ENCODE data around the gene PHACTR4.
"Not testable (repeated sequence)": the region's sequence is repeated elsewhere in the genome, so short reads cannot be mapped to it uniquely, and the experiment has no call there.

PHACTR4 gene

DNA sequence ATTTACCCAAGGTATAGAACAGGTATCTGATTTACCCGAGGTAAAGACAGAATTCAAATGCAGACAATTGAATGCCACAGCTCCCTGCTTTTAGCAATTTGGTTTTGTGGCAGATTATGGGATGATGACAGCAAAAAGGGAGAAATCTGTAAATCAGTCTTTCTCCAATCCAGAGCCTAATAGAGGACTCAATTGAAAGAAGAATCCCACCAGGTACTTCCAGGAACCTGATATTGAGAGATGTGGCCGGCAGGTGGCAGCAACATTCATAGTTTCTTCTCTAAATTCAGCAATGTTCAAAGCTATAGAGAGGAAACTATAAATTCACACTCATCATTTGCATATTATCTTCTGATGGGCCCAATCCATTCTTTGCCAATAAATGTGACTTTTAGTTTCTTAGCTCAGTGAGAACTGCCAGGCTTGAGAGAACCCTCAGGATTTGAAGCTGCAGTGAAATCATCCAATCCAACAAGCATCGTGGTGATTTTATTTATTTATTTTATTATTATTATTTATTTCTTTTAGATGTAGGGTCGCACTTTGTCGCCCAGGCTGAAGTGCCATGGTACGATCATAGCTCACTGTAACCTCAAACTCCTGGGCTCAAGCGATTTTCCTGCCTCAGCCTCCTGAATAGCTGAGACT, 9.8 kb upstream of the PHACTR4 start:
- H4K20me1 ChIP-seq (ENCODE audit: insufficient read depth, low read length), result no peaks in the 10 kb centered on the region
- H3K27ac ChIP-seq (ENCODE audit: low read length), result no peak overlapping the region
- no peak overlapping the region for H2AFZ ChIP-seq (ENCODE audit: low read depth, low read length)
- TF ChIP-seq, protein P1, sequence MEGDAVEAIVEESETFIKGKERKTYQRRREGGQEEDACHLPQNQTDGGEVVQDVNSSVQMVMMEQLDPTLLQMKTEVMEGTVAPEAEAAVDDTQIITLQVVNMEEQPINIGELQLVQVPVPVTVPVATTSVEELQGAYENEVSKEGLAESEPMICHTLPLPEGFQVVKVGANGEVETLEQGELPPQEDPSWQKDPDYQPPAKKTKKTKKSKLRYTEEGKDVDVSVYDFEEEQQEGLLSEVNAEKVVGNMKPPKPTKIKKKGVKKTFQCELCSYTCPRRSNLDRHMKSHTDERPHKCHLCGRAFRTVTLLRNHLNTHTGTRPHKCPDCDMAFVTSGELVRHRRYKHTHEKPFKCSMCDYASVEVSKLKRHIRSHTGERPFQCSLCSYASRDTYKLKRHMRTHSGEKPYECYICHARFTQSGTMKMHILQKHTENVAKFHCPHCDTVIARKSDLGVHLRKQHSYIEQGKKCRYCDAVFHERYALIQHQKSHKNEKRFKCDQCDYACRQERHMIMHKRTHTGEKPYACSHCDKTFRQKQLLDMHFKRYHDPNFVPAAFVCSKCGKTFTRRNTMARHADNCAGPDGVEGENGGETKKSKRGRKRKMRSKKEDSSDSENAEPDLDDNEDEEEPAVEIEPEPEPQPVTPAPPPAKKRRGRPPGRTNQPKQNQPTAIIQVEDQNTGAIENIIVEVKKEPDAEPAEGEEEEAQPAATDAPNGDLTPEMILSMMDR (IDR thresholded peaks at IDR 0.05; ENCODE audit: low read depth, low read length), result peak; percentile 60
- no peak for TF ChIP-seq EZH2phosphoT487 (IDR thresholded peaks at IDR 0.05; ENCODE audit: low read depth)
- H3K79me2 ChIP-seq (ENCODE audit: low read length), result no peaks in the 10 kb centered on the region
- H3K9ac ChIP-seq (ENCODE audit: low read length), result no peak overlapping the region
- no peak overlapping the region for H3K4me2 ChIP-seq (ENCODE audit: low read length)
- no peaks in the 10 kb centered on the region for H3K4me1 ChIP-seq (ENCODE audit: low read length)
- no peaks in the 10 kb centered on the region for H3K36me3 ChIP-seq (replicated peaks; ENCODE audit: low read depth, low read length)
- no peaks in the 10 kb centered on the region for H3K9me3 ChIP-seq (ENCODE audit: insufficient read depth, low read length)
- no peak overlapping the region for H3K4me3 ChIP-seq (ENCODE audit: low read length)
- H3K27me3 ChIP-seq (ENCODE audit: low read depth, low read length), result no peaks in the 10 kb centered on the region

DNA sequence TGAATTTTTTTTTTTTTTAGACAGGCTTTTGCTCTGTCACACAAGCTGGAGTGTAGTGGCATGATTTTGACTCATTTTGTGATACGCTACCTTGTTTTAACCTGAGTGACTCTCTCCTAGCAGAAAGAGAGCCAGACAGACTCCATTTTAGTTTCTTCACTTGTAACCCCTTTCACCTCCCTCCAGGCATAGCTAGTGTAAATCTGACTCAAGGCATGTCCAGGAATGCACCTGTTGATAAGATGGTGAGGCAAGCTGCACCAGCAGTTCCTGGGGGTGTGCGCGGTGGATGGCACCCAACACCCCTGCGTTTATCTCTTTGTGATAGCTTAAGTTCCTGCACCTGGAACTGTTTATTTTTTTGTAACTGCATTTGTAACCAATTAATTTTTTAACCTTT, 4.7 kb upstream of the PHACTR4 start:
- Histone ChIP-seq H3K27ac (ENCODE audit: low read length) (no peak overlapping the region), H3K4me2 (ENCODE audit: low read length) (no peak overlapping the region), H3K4me3 (ENCODE audit: low read length) (no peak overlapping the region), H3K27me3 (ENCODE audit: low read depth, low read length) (no peaks in the 10 kb centered on the region), H3K9ac (ENCODE audit: low read length) (no peak overlapping the region), H3K9me3 (ENCODE audit: insufficient read depth, low read length) (no peaks in the 10 kb centered on the region), H4K20me1 (ENCODE audit: insufficient read depth, low read length) (no peaks in the 10 kb centered on the region), H3K36me3 (replicated peaks; ENCODE audit: low read depth, low read length) (no peaks in the 10 kb centered on the region), H2AFZ (ENCODE audit: low read depth, low read length) (no peak overlapping the region), H3K79me2 (ENCODE audit: low read length) (no peaks in the 10 kb centered on the region; the same call in 1 of the 2 replicates), H3K4me1 (ENCODE audit: low read length) (peaks cover 4% of the 10 kb centered on the region)
- no peak for TF ChIP-seq EZH2phosphoT487 (IDR thresholded peaks at IDR 0.05; ENCODE audit: low read depth)
- TF ChIP-seq, protein P1 (IDR thresholded peaks at IDR 0.05; ENCODE audit: low read depth, low read length), result no peak

DNA sequence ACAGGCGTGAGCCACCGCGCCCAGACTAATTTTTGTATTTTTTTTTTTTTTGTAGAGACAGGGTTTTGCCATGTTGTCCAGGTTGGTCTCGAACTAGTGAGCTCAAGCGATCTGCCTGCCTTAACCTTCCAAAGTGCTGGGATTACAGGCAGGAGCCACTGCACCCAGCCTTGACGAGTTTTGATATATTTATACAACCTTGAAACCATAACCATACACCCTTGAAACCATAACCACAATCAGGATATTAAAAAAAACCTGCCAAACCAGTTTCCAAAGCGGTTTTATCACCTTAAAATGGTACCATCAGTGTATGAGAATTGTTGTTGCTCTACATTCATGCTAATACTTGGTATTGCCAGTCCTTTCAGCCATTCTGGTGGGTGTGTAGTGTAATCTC, 3.7 kb upstream of the PHACTR4 start:
- Histone ChIP-seq H2AFZ (ENCODE audit: low read depth, low read length) (no peak overlapping the region), H3K9me3 (ENCODE audit: insufficient read depth, low read length) (no peaks in the 10 kb centered on the region), H3K27ac (ENCODE audit: low read length) (no peak overlapping the region), H3K4me1 (ENCODE audit: low read length) (peaks cover 8% of the 10 kb centered on the region), H3K4me2 (ENCODE audit: low read length) (no peak overlapping the region), H3K4me3 (ENCODE audit: low read length) (no peak overlapping the region), H3K36me3 (replicated peaks; ENCODE audit: low read depth, low read length) (no peaks in the 10 kb centered on the region), H3K79me2 (ENCODE audit: low read length) (peaks cover 9% of the 10 kb centered on the region), H4K20me1 (ENCODE audit: insufficient read depth, low read length) (no peaks in the 10 kb centered on the region), H3K9ac (ENCODE audit: low read length) (no peak overlapping the region), H3K27me3 (ENCODE audit: low read depth, low read length) (no peaks in the 10 kb centered on the region)
- TF ChIP-seq, protein P1 (IDR thresholded peaks at IDR 0.05; ENCODE audit: low read depth, low read length), result no peak
- TF ChIP-seq EZH2phosphoT487 (IDR thresholded peaks at IDR 0.05; ENCODE audit: low read depth), result no peak

DNA sequence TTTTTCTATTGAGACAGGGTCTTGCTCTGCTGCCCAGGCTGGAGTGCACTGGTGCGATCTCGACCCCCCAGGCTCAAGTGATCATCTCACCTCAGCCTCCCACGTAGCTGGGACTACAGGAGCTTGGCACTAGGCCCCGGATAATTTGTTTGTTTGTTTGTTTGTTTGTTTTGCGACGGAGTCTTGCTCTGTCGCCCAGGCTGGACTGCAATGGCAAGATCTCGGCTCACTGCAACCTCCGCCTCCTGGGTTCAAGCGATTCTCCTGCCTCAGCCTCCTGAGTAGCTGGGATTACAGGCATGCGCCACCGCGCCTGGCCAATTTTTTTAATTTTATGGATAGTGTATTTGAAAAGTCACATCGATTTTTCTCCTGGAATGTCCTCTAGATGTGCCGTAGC, 932 bp upstream of the PHACTR4 start:
- 0 out of 2 replicates have a peak overlapping the region, but pooled peaks have one; percentile 81 for H2AFZ ChIP-seq (ENCODE audit: low read depth, low read length)
- peak overlapping the region; percentile 91; the same call in 1 of the 2 replicates for H3K4me3 ChIP-seq (ENCODE audit: low read length)
- H3K4me1 ChIP-seq (ENCODE audit: low read length); H3K36me3 ChIP-seq (replicated peaks; ENCODE audit: low read depth, low read length); H3K27ac ChIP-seq (ENCODE audit: low read length); H3K9me3 ChIP-seq (ENCODE audit: insufficient read depth, low read length); H4K20me1 ChIP-seq (ENCODE audit: insufficient read depth, low read length); H3K27me3 ChIP-seq (ENCODE audit: low read depth, low read length): not testable (repeated sequence)
- peak overlapping the region; percentile 97; the same call in 1 of the 2 replicates for H3K9ac ChIP-seq (ENCODE audit: low read length)
- peak overlapping the region; percentile 73 for H3K4me2 ChIP-seq (ENCODE audit: low read length)
- peaks cover 25% of the 10 kb centered on the region for H3K79me2 ChIP-seq (ENCODE audit: low read length)

All from OCI-LY3 (cell line).